GM12878 (cell line): ENCODE data around the gene TMEM236. TPM values are rescaled to one million over a fixed set of nuclear protein-coding genes. Genes with fewer than 3 reads are reported as not detected.

Experiments used
- ATAC-seq: fragments of 200-7000 bp; cut with Tn5 transposase; 3 replicates; pipeline ENCODE4 v1.9.1; 2020; ENCODE audit warnings: mild to moderate bottlenecking, moderate library complexity
- BruUV-seq: library from RNA; stranded (reverse); fragments of 400-500 nt; replicated peaks from 2 replicates; lab custom pipeline; 2021; lab: Mats Ljungman, UMichigan
- CTCF ChIA-PET: fragments of 300-600 bp; sonication (Branson Sonifier 250); formaldehyde crosslinking; extraction: SDS; loops from one replicate; lab custom pipeline; 2021; ENCODE audit warnings: inconsistent platforms; lab: Yijun Ruan, JAX
- POLR2A ChIA-PET: fragments of 350-600 bp; formaldehyde crosslinking; extraction: SDS; loops from one replicate; lab custom pipeline; 2021; ENCODE audit warnings: inconsistent platforms; lab: Charles Lee
- RAD21 ChIA-PET: fragments of 300-600 bp; sonication (Branson Sonifier 250); formaldehyde crosslinking; loops from one replicate; lab custom pipeline; 2023; ENCODE audit warnings: antibody characterized with exemption; ENCODE audit not compliant: unreplicated experiment; lab: Charles Lee
- SMC1A ChIA-PET: fragments of 300-600 bp; sonication (Branson Sonifier 250); formaldehyde crosslinking; loops from one replicate; lab custom pipeline; 2023; ENCODE audit not compliant: unreplicated experiment, uncharacterized antibody; lab: Charles Lee
- DNase-seq: peaks from one replicate; pipeline ENCODE4 v3.0.0-alpha.2; 2011; ENCODE audit warnings: low read depth, low spot score
- FAIRE-seq: peaks from 3 replicates; lab custom pipeline; 2011; peaks lifted over from hg19 to GRCh38; lab: Jason Lieb, UNC
- H2AFZ ChIP-seq: 2 replicates; pipeline ENCODE4 v1.6.0; 2011; ENCODE audit warnings: low read depth, low read length, control low read depth; ENCODE audit not compliant: control insufficient read depth
- H3K27ac ChIP-seq: 2 replicates; pipeline ENCODE4 v1.5.1; 2011; ENCODE audit warnings: control low read depth; ENCODE audit not compliant: control insufficient read depth, insufficient read depth
- H3K27me3 ChIP-seq, 2 experiments: replicated peaks in 1 of 2; 2 replicates each; pipeline versions ENCODE4 v1.6.0 to v1.6.1; 2011; ENCODE audit warnings: low read length in 1 of 2; ENCODE audit not compliant: control insufficient read depth in 2 of 2, insufficient read depth in 2 of 2
- H3K36me3 ChIP-seq, 2 experiments: 2 replicates each; pipeline ENCODE4 v1.5.1; 2011; ENCODE audit warnings: low read length in 1 of 2; ENCODE audit not compliant: control insufficient read depth in 2 of 2, insufficient read depth in 2 of 2
- H3K4me1 ChIP-seq: 2 replicates; pipeline ENCODE4 v1.6.1; 2011; ENCODE audit warnings: mild to moderate bottlenecking, low read length, moderate library complexity, mixed read lengths; ENCODE audit not compliant: control insufficient read depth, insufficient read depth
- H3K4me2 ChIP-seq: 2 replicates; pipeline ENCODE4 v1.6.0; 2011; ENCODE audit warnings: control low read depth; ENCODE audit not compliant: control insufficient read depth, insufficient read depth
- H3K4me3 ChIP-seq: fragments of 200-600 bp; sonication (generic); 2 replicates; pipeline ENCODE4 v1.5.1; 2016
- H3K79me2 ChIP-seq: 2 replicates; pipeline ENCODE4 v1.6.0; 2011; ENCODE audit warnings: low read length; ENCODE audit not compliant: control insufficient read depth, insufficient read depth
- H3K9ac ChIP-seq: 2 replicates; pipeline ENCODE4 v1.8.0; 2011; ENCODE audit warnings: low read length, control low read depth, mixed read lengths; ENCODE audit not compliant: control insufficient read depth, insufficient read depth
- H3K9me3 ChIP-seq: replicated peaks from 3 replicates; pipeline ENCODE4 v1.5.1; 2011; ENCODE audit warnings: mild to moderate bottlenecking, low read length; ENCODE audit not compliant: control insufficient read depth, insufficient read depth
- H4K20me1 ChIP-seq: 2 replicates; pipeline ENCODE4 v1.6.0; 2011; ENCODE audit not compliant: control insufficient read depth, insufficient read depth
- EED ChIP-seq: sonication (generic); IDR thresholded peaks from 2 replicates; pipeline ENCODE4 v1.6.1; 2016; ENCODE audit warnings: antibody characterized with exemption, low read depth
- NR2F1 ChIP-seq: fragments of 450-650 bp; conservative IDR thresholded peaks from 2 replicates; pipeline ENCODE4 v1.6.1; 2017; ENCODE audit warnings: mild to moderate bottlenecking
- POU2F2 ChIP-seq: IDR thresholded peaks from 3 replicates; pipeline ENCODE4 v1.6.1; 2011; ENCODE audit warnings: low read depth, mild to moderate bottlenecking, low read length, borderline replicate concordance
- SMAD5 ChIP-seq: IDR thresholded peaks from 2 replicates; pipeline ENCODE4 v1.6.1; 2016; ENCODE audit warnings: antibody characterized with exemption, low read depth
- SMC3 ChIP-seq: IDR thresholded peaks from 2 replicates; pipeline ENCODE4 v1.6.1; 2011; ENCODE audit warnings: low read length, improper control_type of control experiment, borderline replicate concordance
- SP1 ChIP-seq: IDR thresholded peaks from one replicate; pipeline ENCODE4 v1.6.1; 2011; ENCODE audit warnings: low read depth, low read length
- SRF ChIP-seq, 2 experiments: IDR thresholded peaks; 2 replicates each; pipeline ENCODE4 v1.6.1; 2011; ENCODE audit warnings: low read depth in 2 of 2, low read length in 2 of 2, mild to moderate bottlenecking in 1 of 2, moderate library complexity in 1 of 2
- WGBS: methylation state at CpG from one replicate; pipeline ENCODE4 v1.1.6; 2016; ENCODE audit warnings: low lambda C conversion rate; ENCODE audit not compliant: insufficient replicate concordance, insufficient coverage; ENCODE audit errors: missing lambda C conversion rate; 5-methylcytosine and 5-hydroxymethylcytosine counted together
- in situ Hi-C: fragments of 300-500 bp; cut with MboI; formaldehyde crosslinking; loops from 9 replicates; pipeline ENCODE4 v1.14.3; 2018; ENCODE audit warnings: mixed read lengths
- intact Hi-C: fragments of 100-400 bp; cut with micrococcal nuclease; formaldehyde crosslinking; loops from one replicate; pipeline ENCODE4 v1.14.2; 2022; ENCODE audit not compliant: unreplicated experiment
- polyA plus RNA-seq, 11 experiments: library from polyadenylated mRNA; depleted of rRNA in 4 of 11; unstranded in 6 of 11; stranded (reverse) in 5 of 11; fragments of >200 nt; fragmentation: Nextera tagmentation in 4 of 11; fragmentation: Illumina TruSeq in 1 of 11; extraction: Ambion mirVana in 4 of 11; extraction: Trizol in 1 of 11; gene quantifications; 1 replicate in 1 of 11; 2 replicates in 10 of 11; pipeline versions ENCODE4 v1.2.1 to v1.2.3, GENCODE V29; 2011 to 2016; ENCODE audit warnings: inconsistent platforms in 2 of 11, missing spikeins in 2 of 11, low read depth in 1 of 11
- total RNA-seq, 4 experiments: library from RNA; depleted of rRNA in 3 of 4; stranded (reverse); fragments of >200 nt in 3 of 4; fragmentation: Illumina TruSeq in 1 of 4; extraction: Trizol in 1 of 4; gene quantifications; 2 replicates each; pipeline versions ENCODE4 v1.2.1 to v1.2.3, GENCODE V29; 2013 to 2021
- TF ChIP-seq, protein P1 (sequence below): fragments of 450-650 bp; IDR thresholded peaks from 2 replicates; pipeline ENCODE4 v1.6.1; 2017; ENCODE audit warnings: borderline replicate concordance

Gene TMEM236
- total and polyA plus RNA-seq, 10 of the 15 experiments (the other 5 are each of a cell fraction or from before 2014, with no cell fraction given), result 0.03 TPM; not detected in 9

DNA sequence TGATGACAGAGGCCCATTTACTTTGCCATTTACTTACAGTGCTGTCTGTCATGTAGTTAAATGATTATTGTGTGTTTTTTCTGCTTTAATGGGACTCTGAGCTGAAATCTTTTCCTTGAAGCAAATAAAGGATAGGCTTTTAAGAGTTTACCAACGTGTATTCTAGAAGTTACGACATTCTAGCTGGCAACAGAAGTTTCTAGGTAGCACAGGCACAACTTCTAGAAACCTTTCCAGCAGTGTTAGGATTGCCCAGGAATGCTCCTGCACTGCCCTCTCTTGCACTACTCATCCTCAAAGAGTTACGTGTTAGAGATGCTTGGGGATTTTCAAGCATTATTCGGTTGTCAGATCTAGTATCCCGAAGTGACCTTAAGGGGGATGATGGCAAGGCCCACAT is 42.5 kb upstream of the TMEM236 start:
- H3K9ac ChIP-seq, result no peak overlapping the region
- H3K36me3 ChIP-seq, result peaks cover 6 to 15% of the 10 kb centered on the region in 2 experiments
- FAIRE-seq (no peak), ATAC-seq (no peak), DNase-seq (no peak)
- no peak overlapping the region for H3K27ac ChIP-seq
- H3K4me1 ChIP-seq, result no peaks in the 10 kb centered on the region
- no peaks in the 10 kb centered on the region for H3K27me3 ChIP-seq
- CTCF ChIA-PET, result interaction anchor here (0.9 kb wide), 1 partner anchor 331 kb away, joined by 4 read pairs; no protein-coding TSS in a partner anchor
- H3K79me2 ChIP-seq, result no peaks in the 10 kb centered on the region
- H3K4me3 ChIP-seq, result no peak overlapping the region
- no peak overlapping the region for H2AFZ ChIP-seq
- SMC1A ChIA-PET, result interaction anchor here (0.8 to 0.9 kb wide), 2 partner anchors 12 to 64 kb away, joined by 3 read pairs; no protein-coding TSS in a partner anchor
- in situ Hi-C loops (no loop called here), intact Hi-C loops (no loop called here)
- no TSS peak for BruUV-seq
- TF ChIP-seq SRF (IDR thresholded peaks at IDR 0.05; ENCODE audit: low read depth in 2 of 2, low read length in 2 of 2), result no peak
- TF ChIP-seq, protein P1, sequence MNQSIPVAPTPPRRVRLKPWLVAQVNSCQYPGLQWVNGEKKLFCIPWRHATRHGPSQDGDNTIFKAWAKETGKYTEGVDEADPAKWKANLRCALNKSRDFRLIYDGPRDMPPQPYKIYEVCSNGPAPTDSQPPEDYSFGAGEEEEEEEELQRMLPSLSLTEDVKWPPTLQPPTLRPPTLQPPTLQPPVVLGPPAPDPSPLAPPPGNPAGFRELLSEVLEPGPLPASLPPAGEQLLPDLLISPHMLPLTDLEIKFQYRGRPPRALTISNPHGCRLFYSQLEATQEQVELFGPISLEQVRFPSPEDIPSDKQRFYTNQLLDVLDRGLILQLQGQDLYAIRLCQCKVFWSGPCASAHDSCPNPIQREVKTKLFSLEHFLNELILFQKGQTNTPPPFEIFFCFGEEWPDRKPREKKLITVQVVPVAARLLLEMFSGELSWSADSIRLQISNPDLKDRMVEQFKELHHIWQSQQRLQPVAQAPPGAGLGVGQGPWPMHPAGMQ, result no peak
- TF ChIP-seq EED, result no peak
- no peak for TF ChIP-seq SMAD5
- TF ChIP-seq POU2F2, result no peak
- TF ChIP-seq SMC3, result no peak
- TF ChIP-seq SP1, result no peak
- no peak for TF ChIP-seq NR2F1
- no peaks in the 10 kb centered on the region for H4K20me1 ChIP-seq
- H3K4me2 ChIP-seq, result no peak overlapping the region
- WGBS, result 81% methylated on average over 5 of the region's 5 CpGs
- RAD21 ChIA-PET, result interaction anchor here (1.8 kb wide), 1 partner anchor 65 kb away, joined by 5 read pairs; the partner anchor contains the start of gene STAM
- POLR2A ChIA-PET, result no interaction called here
- H3K9me3 ChIP-seq, result no peaks in the 10 kb centered on the region
